GM13977 (cell line): ENCODE data around the gene LCMT1.

Source experiments
- DNase-seq: peaks from one replicate; pipeline ENCODE4 v3.0.0; 2012; ENCODE audit warnings: low spot score
- CTCF ChIP-seq: IDR thresholded peaks from 2 replicates; pipeline ENCODE4 v1.5.1; 2012; ENCODE audit warnings: mild to moderate bottlenecking, control low read depth; ENCODE audit not compliant: insufficient read depth; ENCODE audit errors: extremely low read depth, missing control alignments
- in situ Hi-C: fragments of 300-500 bp; cut with MboI; formaldehyde crosslinking; loops from one replicate; pipeline ENCODE4 v1.12.0; 2022; ENCODE audit warnings: low sequenced_read_pairs, low pct_unique_long_range_greater_than_20kb, mixed read lengths, inconsistent platforms; ENCODE audit not compliant: unreplicated experiment

LCMT1 gene

GRCh38 chr16:25222959-25223358 lies 111.4 kb downstream of the LCMT1 start:
- in situ Hi-C loops, result loop anchor here (10.0 kb wide), 1 partner anchor 168 kb away; no protein-coding TSS in a partner anchor

DNA sequence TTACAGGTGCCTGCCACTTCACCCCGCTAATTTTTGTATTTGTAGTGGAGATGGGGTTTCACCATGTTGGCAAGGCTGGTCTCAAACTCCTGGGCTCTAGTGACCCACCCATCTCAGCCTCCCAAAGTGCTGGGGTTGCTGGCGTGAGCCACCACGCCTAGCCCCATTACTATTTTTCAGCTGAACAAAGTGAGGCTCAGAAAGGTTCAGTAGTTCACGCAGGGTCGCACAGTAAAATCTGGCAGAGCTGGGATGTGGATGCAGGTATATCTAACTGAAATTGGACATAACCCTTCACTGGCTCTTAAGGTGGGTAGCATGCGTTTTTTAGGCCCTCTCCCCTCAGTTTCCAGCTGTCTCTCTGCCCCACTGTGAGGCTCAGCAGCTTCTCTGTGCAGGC lies 112.4 kb downstream of the LCMT1 start:
- no peak for TF ChIP-seq CTCF
- in situ Hi-C loops, result loop anchor here (10.0 kb wide), 1 partner anchor 169 kb away; no protein-coding TSS in a partner anchor
- no peak for DNase-seq

More at GRCh38 chr16:25222959-25223358, 111.4 kb downstream of the LCMT1 start:
- no peak for DNase-seq
- no peak for TF ChIP-seq CTCF

- in situ Hi-C loops, result loop anchor here (10.0 kb wide), 1 partner anchor 170 kb away; no protein-coding TSS in a partner anchor
- no peak for TF ChIP-seq CTCF
- DNase-seq, result no peak
Observed at GRCh38 chr16:25224731-25225319, 113.3 kb downstream of the LCMT1 start.
